Activated naive CD8-positive, alpha-beta T cell treated with anti-CD3 and anti-CD28 coated beads, Interleukin-2, amount 50 U/mL, for 24 hours (primary cell): ENCODE measurements around the gene PKD1L1.

Source experiments
- ATAC-seq: fragments of 150-1000 bp; cut with Tn5 transposase; one replicate; pipeline ENCODE4 v1.10.0; 2021
- DNase-seq: peaks from one replicate; pipeline ENCODE4 v3.0.0; 2021
- H3K27ac Mint-ChIP-seq: one replicate; pipeline ENCODE4 v1.8.0; 2021; ENCODE audit warnings: mild to moderate bottlenecking, mixed read lengths
- H3K27me3 Mint-ChIP-seq: one replicate; pipeline ENCODE4 v1.8.0; 2021; ENCODE audit warnings: mixed read lengths
- H3K36me3 Mint-ChIP-seq: one replicate; pipeline ENCODE4 v1.8.0; 2021; ENCODE audit warnings: low read depth, mixed read lengths
- H3K4me1 Mint-ChIP-seq: one replicate; pipeline ENCODE4 v1.8.0; 2021; ENCODE audit warnings: mixed read lengths
- H3K4me3 Mint-ChIP-seq: one replicate; pipeline ENCODE4 v1.8.0; 2021; ENCODE audit warnings: mild to moderate bottlenecking, moderate library complexity, mixed read lengths
- H3K9me3 Mint-ChIP-seq: one replicate; pipeline ENCODE4 v1.8.0; 2021; ENCODE audit warnings: mixed read lengths

The PKD1L1 gene

GRCh38 chr7:47885987-47886811, 62.1 kb downstream of the PKD1L1 start:
- Mint-ChIP-seq H3K27ac (no peak overlapping the region), H3K9me3 (no peaks in the 10 kb centered on the region), H3K4me1 (no peaks in the 10 kb centered on the region), H3K36me3 (no peaks in the 10 kb centered on the region), H3K27me3 (no peaks in the 10 kb centered on the region), H3K4me3 (no peak overlapping the region)
- ATAC-seq (no peak), DNase-seq (no peak)

DNA sequence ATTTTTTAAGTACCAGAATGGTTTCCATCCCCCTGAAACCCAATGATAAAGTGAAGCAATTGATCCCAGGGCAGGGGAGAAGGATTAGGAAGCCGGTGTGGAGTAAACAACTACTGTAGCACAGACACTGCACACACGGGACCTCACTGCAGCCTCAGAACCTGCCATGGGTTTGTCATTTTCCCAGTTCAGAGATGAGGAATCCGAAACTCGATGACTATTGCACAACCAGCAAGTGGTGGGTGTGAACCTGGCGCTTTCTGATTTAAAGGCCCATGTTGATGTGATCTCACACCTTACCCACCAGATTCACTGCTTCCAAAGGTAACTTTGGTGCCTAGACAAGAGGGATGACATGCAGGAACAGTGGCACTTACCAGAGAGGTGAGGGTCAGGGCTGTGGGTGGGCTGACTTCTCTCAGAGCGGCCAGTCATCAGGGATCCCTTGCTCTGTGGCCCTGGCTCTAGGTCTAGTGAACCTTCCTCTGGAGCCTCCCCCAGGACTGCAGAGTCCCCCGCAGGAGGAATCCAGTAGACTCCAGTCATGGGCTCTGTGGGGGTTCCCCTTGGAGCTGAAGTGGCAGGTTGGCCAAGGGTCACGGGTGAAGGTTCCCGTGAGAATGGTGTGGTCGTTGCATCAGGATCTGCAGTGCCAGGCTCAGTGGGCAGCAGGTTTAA, 62.8 kb downstream of the PKD1L1 start:
- no peak overlapping the region for H3K4me3 Mint-ChIP-seq
- H3K27me3 Mint-ChIP-seq: no peaks in the 10 kb centered on the region
- ATAC-seq (no peak), DNase-seq (no peak)
- no peaks in the 10 kb centered on the region for H3K9me3 Mint-ChIP-seq
- H3K27ac Mint-ChIP-seq: no peak overlapping the region
- no peaks in the 10 kb centered on the region for H3K4me1 Mint-ChIP-seq
- no peaks in the 10 kb centered on the region for H3K36me3 Mint-ChIP-seq

DNA sequence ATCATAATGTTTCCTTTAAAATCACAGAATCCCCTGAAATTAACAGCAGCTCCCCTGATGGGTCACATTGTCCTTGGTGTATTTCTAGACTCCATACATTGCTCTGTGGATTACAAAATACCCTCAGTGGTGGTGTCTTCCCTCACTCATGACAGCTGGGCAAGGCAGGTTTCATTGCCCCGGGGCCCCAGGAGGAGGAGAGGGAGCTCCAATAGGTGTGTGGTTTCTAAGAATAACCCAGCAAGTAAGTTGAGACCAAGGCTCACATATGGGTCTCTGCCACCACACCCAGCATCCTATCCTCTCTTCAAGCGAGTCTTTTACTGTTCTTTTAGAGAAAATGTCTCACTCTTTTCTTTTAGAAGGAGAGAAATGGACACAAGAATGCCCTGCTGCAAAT, 63.6 kb downstream of the PKD1L1 start:
- H3K4me1 Mint-ChIP-seq: no peaks in the 10 kb centered on the region
- no peak overlapping the region for H3K27ac Mint-ChIP-seq
- no peak overlapping the region for H3K4me3 Mint-ChIP-seq
- H3K36me3 Mint-ChIP-seq: no peaks in the 10 kb centered on the region
- H3K27me3 Mint-ChIP-seq: no peaks in the 10 kb centered on the region
- DNase-seq (no peak), ATAC-seq (no peak)
- no peaks in the 10 kb centered on the region for H3K9me3 Mint-ChIP-seq

DNA sequence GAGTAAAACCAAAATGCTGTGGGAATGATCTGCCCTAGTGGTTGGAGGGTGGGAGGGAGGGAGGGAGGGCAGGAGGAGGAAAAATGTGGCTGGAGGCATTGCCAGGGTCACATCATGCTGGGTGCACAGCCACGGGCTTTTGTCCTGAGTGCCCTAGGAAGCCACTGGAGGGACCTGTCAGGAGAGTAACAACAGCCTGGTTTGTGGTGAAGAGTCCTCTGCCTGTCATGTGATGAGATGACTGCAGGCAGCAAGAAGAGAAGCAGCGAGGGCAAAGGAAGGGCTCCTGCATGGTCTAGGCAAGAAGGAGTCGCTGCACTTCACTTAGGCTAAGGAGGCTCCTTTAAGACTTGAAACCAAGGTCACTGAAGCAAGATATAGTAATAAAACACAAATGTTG, 65.6 kb downstream of the PKD1L1 start:
- H3K4me3 Mint-ChIP-seq: no peak overlapping the region
- H3K9me3 Mint-ChIP-seq: no peaks in the 10 kb centered on the region
- H3K4me1 Mint-ChIP-seq: no peaks in the 10 kb centered on the region
- H3K36me3 Mint-ChIP-seq: no peaks in the 10 kb centered on the region
- no peaks in the 10 kb centered on the region for H3K27me3 Mint-ChIP-seq
- DNase-seq: no peak
- no peak overlapping the region for H3K27ac Mint-ChIP-seq
- ATAC-seq: no peak

DNA sequence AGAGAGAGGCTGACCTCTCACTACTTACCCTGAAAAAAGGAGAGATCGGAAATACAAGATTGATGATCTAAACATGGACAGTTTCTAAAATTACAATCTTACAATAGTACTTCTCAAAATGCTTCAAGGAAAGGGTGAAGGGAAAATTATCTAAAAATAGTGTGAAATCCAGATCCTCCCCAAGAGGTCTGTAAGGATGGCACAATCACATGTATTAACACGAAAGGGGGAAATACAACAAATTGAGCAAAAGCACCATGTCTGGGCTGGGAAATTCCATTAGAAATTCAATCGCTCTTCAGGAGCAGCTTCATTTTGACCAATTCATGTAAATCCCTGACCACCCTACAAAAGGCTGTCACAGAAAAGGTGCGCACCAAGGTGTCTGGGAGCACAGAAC, 67.0 kb downstream of the PKD1L1 start:
- ATAC-seq (no peak), DNase-seq (no peak)
- Mint-ChIP-seq H3K4me1 (no peaks in the 10 kb centered on the region), H3K4me3 (no peak overlapping the region), H3K27me3 (no peaks in the 10 kb centered on the region), H3K36me3 (no peaks in the 10 kb centered on the region), H3K27ac (no peak overlapping the region), H3K9me3 (no peaks in the 10 kb centered on the region)

GRCh38 chr7:47878662-47879061, 69.6 kb downstream of the PKD1L1 start:
- H3K27ac Mint-ChIP-seq: no peak overlapping the region

GRCh38 chr7:47877336-47877735, 70.9 kb downstream of the PKD1L1 start:
- Mint-ChIP-seq H3K4me1 (peaks cover 8% of the 10 kb centered on the region), H3K27ac (no peak overlapping the region)
- no peak for ATAC-seq

More at GRCh38 chr7:47878662-47879061, 69.6 kb downstream of the PKD1L1 start:
- no peaks in the 10 kb centered on the region for H3K9me3 Mint-ChIP-seq
- H3K27me3 Mint-ChIP-seq: no peaks in the 10 kb centered on the region
- no peak for ATAC-seq
- no peaks in the 10 kb centered on the region for H3K36me3 Mint-ChIP-seq
- no peak overlapping the region for H3K4me3 Mint-ChIP-seq
- peaks cover 2% of the 10 kb centered on the region for H3K4me1 Mint-ChIP-seq
- DNase-seq: no peak

DNA sequence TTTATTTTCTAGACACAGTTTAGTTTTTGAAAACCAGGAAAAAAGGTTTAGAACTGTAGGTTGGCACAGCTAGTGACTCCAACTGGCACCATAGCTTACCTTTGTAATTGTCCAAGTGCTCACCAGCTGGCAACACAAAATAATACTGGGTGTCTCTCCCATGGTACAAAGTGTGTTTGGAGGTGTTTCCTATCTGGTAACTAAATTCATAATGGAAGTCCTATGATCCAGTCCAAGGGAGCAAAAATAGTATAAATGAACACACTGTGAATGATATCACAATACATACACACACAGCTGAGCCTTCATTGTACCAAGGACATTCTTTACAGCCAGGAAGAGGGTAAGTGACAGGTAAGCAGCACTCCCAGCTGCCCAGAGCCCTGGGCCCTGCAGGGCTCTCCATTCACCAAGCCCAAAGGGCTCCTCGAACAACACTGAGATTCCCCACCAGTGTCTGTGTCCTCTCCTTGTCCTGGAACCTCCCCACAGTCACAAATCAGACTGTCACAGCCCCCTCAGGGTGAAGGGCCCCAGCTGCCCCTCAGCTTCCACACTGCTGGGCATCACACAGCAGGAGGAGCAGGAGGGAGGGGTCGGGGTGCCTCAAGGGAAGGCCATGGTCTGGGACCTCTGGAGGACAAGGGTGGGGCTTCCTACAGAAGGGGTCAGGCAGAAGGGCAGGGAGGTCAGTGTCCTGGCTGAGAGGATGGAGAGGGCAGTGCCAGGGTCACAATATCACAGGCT, 72.1 kb downstream of the PKD1L1 start:
- H3K9me3 Mint-ChIP-seq: no peaks in the 10 kb centered on the region
- peaks cover 15% of the 10 kb centered on the region for H3K4me1 Mint-ChIP-seq
- H3K4me3 Mint-ChIP-seq: no peak overlapping the region
- no peaks in the 10 kb centered on the region for H3K36me3 Mint-ChIP-seq
- no peaks in the 10 kb centered on the region for H3K27me3 Mint-ChIP-seq
- no peak overlapping the region for H3K27ac Mint-ChIP-seq
- DNase-seq: no peak
- ATAC-seq: no peak

More at GRCh38 chr7:47877336-47877735, 70.9 kb downstream of the PKD1L1 start:
- H3K27me3 Mint-ChIP-seq: no peaks in the 10 kb centered on the region
- no peaks in the 10 kb centered on the region for H3K9me3 Mint-ChIP-seq
- H3K4me3 Mint-ChIP-seq: no peak overlapping the region
- no peak for DNase-seq
- no peaks in the 10 kb centered on the region for H3K36me3 Mint-ChIP-seq

GRCh38 chr7:47875406-47875805, 72.9 kb downstream of the PKD1L1 start:
- Mint-ChIP-seq H3K27me3 (no peaks in the 10 kb centered on the region), H3K9me3 (no peaks in the 10 kb centered on the region), H3K4me3 (no peak overlapping the region), H3K27ac (no peak overlapping the region), H3K4me1 (peaks cover 23% of the 10 kb centered on the region), H3K36me3 (no peaks in the 10 kb centered on the region)
- ATAC-seq (no peak), DNase-seq (no peak)

DNA sequence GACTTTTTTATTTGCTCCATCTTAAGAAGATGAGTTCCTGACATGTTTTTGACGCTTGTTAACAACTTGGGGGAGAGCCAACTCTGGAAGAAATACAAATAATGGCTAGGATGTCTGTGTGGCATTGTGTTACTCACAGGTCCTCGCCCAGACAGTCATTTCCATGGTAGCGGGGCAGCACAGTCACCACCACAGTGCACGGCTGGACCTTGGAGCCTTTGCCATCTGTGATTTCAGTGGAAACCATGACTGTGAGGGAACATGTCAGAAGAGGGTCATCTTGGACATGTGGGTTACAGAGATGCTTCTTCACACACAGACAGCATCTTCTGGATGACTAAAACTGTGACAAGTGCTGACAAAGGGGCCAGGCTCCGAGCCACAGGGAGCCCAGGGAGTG, 74.5 kb downstream of the PKD1L1 start:
- H3K27ac Mint-ChIP-seq: no peak overlapping the region
- H3K9me3 Mint-ChIP-seq: no peaks in the 10 kb centered on the region
- DNase-seq (no peak), ATAC-seq (peak; percentile 63)
- no peak overlapping the region for H3K4me3 Mint-ChIP-seq
- no peaks in the 10 kb centered on the region for H3K36me3 Mint-ChIP-seq
- H3K27me3 Mint-ChIP-seq: no peaks in the 10 kb centered on the region
- peaks cover 30% of the 10 kb centered on the region for H3K4me1 Mint-ChIP-seq

GRCh38 chr7:47867286-47867685, 81.0 kb downstream of the PKD1L1 start:
- H3K27me3 Mint-ChIP-seq: no peaks in the 10 kb centered on the region
- no peak overlapping the region for H3K27ac Mint-ChIP-seq
- no peak overlapping the region for H3K4me3 Mint-ChIP-seq
- H3K36me3 Mint-ChIP-seq: no peaks in the 10 kb centered on the region
- peaks cover 22% of the 10 kb centered on the region for H3K4me1 Mint-ChIP-seq
- DNase-seq: no peak
- no peak for ATAC-seq
- H3K9me3 Mint-ChIP-seq: no peaks in the 10 kb centered on the region

GRCh38 chr7:47866120-47866519, 82.1 kb downstream of the PKD1L1 start:
- H3K4me3 Mint-ChIP-seq: no peak overlapping the region
- no peak for ATAC-seq

GRCh38 chr7:47852330-47853245, 95.7 kb downstream of the PKD1L1 start:
- DNase-seq (no peak), ATAC-seq (peak; percentile 52)
- no peaks in the 10 kb centered on the region for H3K36me3 Mint-ChIP-seq
- H3K9me3 Mint-ChIP-seq: no peaks in the 10 kb centered on the region
- H3K27me3 Mint-ChIP-seq: no peaks in the 10 kb centered on the region
- H3K27ac Mint-ChIP-seq: no peak overlapping the region
- no peak overlapping the region for H3K4me3 Mint-ChIP-seq
- no peaks in the 10 kb centered on the region for H3K4me1 Mint-ChIP-seq

More at GRCh38 chr7:47866120-47866519, 82.1 kb downstream of the PKD1L1 start:
- Mint-ChIP-seq H3K36me3 (no peaks in the 10 kb centered on the region), H3K9me3 (no peaks in the 10 kb centered on the region), H3K27me3 (no peaks in the 10 kb centered on the region), H3K4me1 (peaks cover 15% of the 10 kb centered on the region), H3K27ac (no peak overlapping the region)
- DNase-seq: no peak

GRCh38 chr7:47847207-47847606, 101.1 kb downstream of the PKD1L1 start:
- DNase-seq (no peak), ATAC-seq (no peak)
- H3K9me3 Mint-ChIP-seq: no peaks in the 10 kb centered on the region
- H3K4me1 Mint-ChIP-seq: no peaks in the 10 kb centered on the region
- H3K27ac Mint-ChIP-seq: no peak overlapping the region
- no peak overlapping the region for H3K4me3 Mint-ChIP-seq
- H3K27me3 Mint-ChIP-seq: peaks cover 4% of the 10 kb centered on the region
- no peaks in the 10 kb centered on the region for H3K36me3 Mint-ChIP-seq
